PC-9 (cell line): Measurements from ENCODE around the gene PHACTR3. TPM values are rescaled to one million over a fixed set of nuclear protein-coding genes. Genes with fewer than 3 reads are reported as not detected.

Experiments used
- BruUV-seq: library from RNA; stranded (reverse); fragments of 400-500 nt; replicated peaks from 2 replicates; lab custom pipeline; 2021; lab: Mats Ljungman, UMichigan
- CTCF ChIA-PET: fragments of 300-600 bp; sonication (Branson Sonifier 250); formaldehyde crosslinking; loops from one replicate; lab custom pipeline; 2022; ENCODE audit warnings: antibody characterized with exemption; lab: Charles Lee
- POLR2A ChIA-PET: fragments of 300-600 bp; sonication (Branson Sonifier 250); formaldehyde crosslinking; loops from one replicate; lab custom pipeline; 2022; ENCODE audit warnings: antibody characterized with exemption; ENCODE audit not compliant: unreplicated experiment; lab: Charles Lee
- DNase-seq, 2 experiments: peaks; one replicate each; pipeline versions ENCODE4 v3.0.0 to v3.0.0-alpha.2; 2015 to 2022; ENCODE audit warnings: mixed read lengths in 1 of 2
- H2AFZ ChIP-seq: fragments of 200-600 bp; sonication (generic); 2 replicates; pipeline ENCODE4 v1.8.1; 2017; ENCODE audit warnings: antibody characterized with exemption
- H3F3A ChIP-seq: fragments of 200-600 bp; sonication (generic); 2 replicates; pipeline ENCODE4 v1.8.1; 2017; ENCODE audit warnings: antibody characterized with exemption, mild to moderate bottlenecking, low read depth; ENCODE audit not compliant: insufficient read depth
- H3K27ac ChIP-seq: fragments of 200-600 bp; sonication (generic); 2 replicates; pipeline ENCODE4 v1.6.1; 2016; ENCODE audit warnings: mixed run types
- H3K27me3 ChIP-seq: fragments of 200-600 bp; sonication (generic); 2 replicates; pipeline ENCODE4 v1.6.1; 2016; ENCODE audit warnings: low read depth, mixed run types; ENCODE audit not compliant: insufficient read depth
- H3K36me3 ChIP-seq: fragments of 200-600 bp; sonication (generic); 2 replicates; pipeline ENCODE4 v1.6.1; 2016; ENCODE audit warnings: low read depth, mixed run types
- H3K4me1 ChIP-seq: fragments of 200-600 bp; sonication (generic); replicated peaks from 2 replicates; pipeline ENCODE4 v1.6.1; 2016; ENCODE audit warnings: mixed run types; ENCODE audit not compliant: insufficient read depth
- H3K4me2 ChIP-seq: fragments of 200-600 bp; sonication (generic); 2 replicates; pipeline ENCODE4 v1.6.1; 2017; ENCODE audit warnings: mixed run types
- H3K4me3 ChIP-seq: fragments of 200-600 bp; sonication (generic); 2 replicates; pipeline ENCODE4 v1.6.1; 2016; ENCODE audit warnings: mixed run types
- H3K79me2 ChIP-seq: fragments of 200-600 bp; sonication (generic); 2 replicates; pipeline ENCODE4 v1.6.1; 2017; ENCODE audit warnings: low read depth, mixed run types
- H3K9me2 ChIP-seq: fragments of 200-600 bp; sonication (generic); 2 replicates; pipeline ENCODE4 v1.8.1; 2017; ENCODE audit warnings: mild to moderate bottlenecking; ENCODE audit not compliant: insufficient read depth
- H3K9me3 ChIP-seq: fragments of 200-600 bp; sonication (generic); 2 replicates; pipeline ENCODE4 v1.8.1; 2016; ENCODE audit warnings: low read depth; ENCODE audit not compliant: insufficient read depth
- H4K20me1 ChIP-seq: fragments of 200-600 bp; sonication (generic); 2 replicates; pipeline ENCODE4 v1.8.1; 2017; ENCODE audit not compliant: insufficient read depth
- CTCF ChIP-seq: fragments of 200-600 bp; sonication (generic); conservative IDR thresholded peaks from 2 replicates; pipeline ENCODE4 v1.6.1; 2017; ENCODE audit warnings: mixed run types, antibody characterized with exemption, mild to moderate bottlenecking, moderate library complexity
- EZH2 ChIP-seq: fragments of 200-600 bp; sonication (generic); IDR thresholded peaks from 2 replicates; pipeline ENCODE4 v1.8.0; 2017; ENCODE audit warnings: antibody characterized with exemption, low read depth
- intact Hi-C: fragments of 100-400 bp; cut with micrococcal nuclease; formaldehyde crosslinking; loops from one replicate; pipeline ENCODE4 v1.10.0; 2022; ENCODE audit not compliant: unreplicated experiment
- total RNA-seq: library from RNA; stranded (reverse); gene quantifications from 2 replicates; pipeline ENCODE4 v1.2.3, GENCODE V29; 2021

The PHACTR3 gene
- total RNA-seq, 1 experiment from 2014 or later, result 0.41 TPM

GRCh38 chr20:59776059-59776603, 171.8 kb downstream of the PHACTR3 start:
- DNase-seq, result no peak
- Histone ChIP-seq H3K27ac (no peak overlapping the region), H3K27me3 (0 out of 2 replicates have a peak, but pooled peaks cover 11% of the 10 kb centered on the region), H4K20me1 (no peaks in the 10 kb centered on the region), H2AFZ (no peak overlapping the region), H3K36me3 (no peaks in the 10 kb centered on the region), H3F3A (no peaks in the 10 kb centered on the region), H3K4me2 (no peak overlapping the region), H3K4me1 (peaks cover 6% of the 10 kb centered on the region), H3K4me3 (no peak overlapping the region), H3K9me3 (no peaks in the 10 kb centered on the region), H3K9me2 (no peaks in the 10 kb centered on the region), H3K79me2 (no peaks in the 10 kb centered on the region)
- POLR2A ChIA-PET, result no interaction called here
- BruUV-seq, result no TSS peak
- TF ChIP-seq CTCF (no peak), EZH2 (no peak)
- CTCF ChIA-PET, result no interaction called here
- intact Hi-C loops, result no loop called here

- H3K9me3 ChIP-seq, result no peaks in the 10 kb centered on the region
- H3K27ac ChIP-seq, result no peak overlapping the region
- no TSS peak for BruUV-seq
- no peaks in the 10 kb centered on the region for H3F3A ChIP-seq
- no peaks in the 10 kb centered on the region for H3K36me3 ChIP-seq
- H3K4me3 ChIP-seq, result no peak overlapping the region
- intact Hi-C loops, result no loop called here
- H3K4me2 ChIP-seq, result no peak overlapping the region
- 0 out of 2 replicates have a peak, but pooled peaks cover 11% of the 10 kb centered on the region for H3K27me3 ChIP-seq
- no peaks in the 10 kb centered on the region for H3K9me2 ChIP-seq
- DNase-seq, result no peak
- H2AFZ ChIP-seq, result no peak overlapping the region
- ChIA-PET CTCF (no interaction called here), POLR2A (no interaction called here)
- no peak for TF ChIP-seq CTCF
- TF ChIP-seq EZH2, result no peak
- peaks cover 6% of the 10 kb centered on the region for H3K4me1 ChIP-seq
- no peaks in the 10 kb centered on the region for H4K20me1 ChIP-seq
- no peaks in the 10 kb centered on the region for H3K79me2 ChIP-seq
These were observed 172.4 kb downstream of the PHACTR3 start for GRCh38 chr20:59776626-59777330.

GRCh38 chr20:59777331-59777725, 173.0 kb downstream of the PHACTR3 start:
- Histone ChIP-seq H3F3A (no peaks in the 10 kb centered on the region), H4K20me1 (no peaks in the 10 kb centered on the region), H3K4me1 (peaks cover 6% of the 10 kb centered on the region), H3K9me2 (no peaks in the 10 kb centered on the region), H3K27ac (no peak overlapping the region), H3K27me3 (0 out of 2 replicates have a peak, but pooled peaks cover 11% of the 10 kb centered on the region), H3K4me3 (no peak overlapping the region), H3K4me2 (no peak overlapping the region), H2AFZ (no peak overlapping the region), H3K36me3 (no peaks in the 10 kb centered on the region), H3K79me2 (no peaks in the 10 kb centered on the region), H3K9me3 (no peaks in the 10 kb centered on the region)
- ChIA-PET CTCF (no interaction called here), POLR2A (no interaction called here)
- TF ChIP-seq CTCF, result no peak
- no peak for TF ChIP-seq EZH2
- no peak for DNase-seq
- BruUV-seq, result no TSS peak
- intact Hi-C loops, result no loop called here
